K562 (cell line): ENCODE data around the gene ERICH6. TPM values are rescaled to one million over a fixed set of nuclear protein-coding genes. Genes with fewer than 3 reads are reported as not detected.

ENCODE experiments used
- CREM ChIP-seq: IDR thresholded peaks from 2 replicates; pipeline ENCODE4 v1.6.1; 2014; ENCODE audit warnings: antibody characterized with exemption, low read depth
- DACH1 ChIP-seq: fragments of 450-650 bp; IDR thresholded peaks from 2 replicates; pipeline ENCODE4 v1.6.1; 2018; ENCODE audit not compliant: partially characterized antibody
- DMBX1 ChIP-seq: fragments of 250-450 bp; sonication (Bioruptor Pico); IDR thresholded peaks from 2 replicates; pipeline ENCODE4 v1.8.0; 2022; ENCODE audit warnings: inconsistent platforms, mild to moderate bottlenecking, moderate library complexity, borderline replicate concordance
- DNMT1 ChIP-seq: fragments of 450-650 bp; IDR thresholded peaks from 2 replicates; pipeline ENCODE4 v1.6.1; 2016; ENCODE audit warnings: antibody characterized with exemption, mild to moderate bottlenecking
- FOXJ2 ChIP-seq: fragments of 200-800 bp; sonication (Bioruptor generic); IDR thresholded peaks from 2 replicates; pipeline ENCODE4 v1.6.1; 2016; ENCODE audit warnings: missing genetic modification characterization, missing compliant biosample characterization
- HDGF ChIP-seq: fragments of 450-650 bp; IDR thresholded peaks from 2 replicates; pipeline ENCODE4 v1.6.1; 2016
- KDM5B ChIP-seq: fragments of 200-600 bp; sonication (generic); IDR thresholded peaks from 2 replicates; pipeline ENCODE4 v1.6.1; 2012; ENCODE audit warnings: low read depth, mild to moderate bottlenecking, moderate library complexity, low read length, control low read depth, inconsistent platforms; ENCODE audit not compliant: insufficient replicate concordance
- MEF2A ChIP-seq: IDR thresholded peaks from 2 replicates; pipeline ENCODE4 v1.6.1; 2011; ENCODE audit warnings: low read depth, mild to moderate bottlenecking, low read length, moderate library complexity; ENCODE audit not compliant: control insufficient read depth
- MYBL2 ChIP-seq, 2 experiments: fragments of 450-650 bp in 1 of 2; sonication (generic) in 1 of 2; formaldehyde crosslinking in 1 of 2; IDR thresholded peaks; 2 replicates each; pipeline versions ENCODE4 v1.6.1 to v1.8.1; 2017 to 2022; ENCODE audit warnings: borderline replicate concordance in 1 of 2, inconsistent platforms in 1 of 2, low read depth in 1 of 2, mild to moderate bottlenecking in 1 of 2, missing genetic modification reagents in 1 of 2, moderate library complexity in 1 of 2
- NFE2L1 ChIP-seq: fragments of 450-650 bp; IDR thresholded peaks from 2 replicates; pipeline ENCODE4 v1.6.1; 2016; ENCODE audit warnings: missing genetic modification characterization, low read depth, mild to moderate bottlenecking, missing compliant biosample characterization, moderate library complexity, borderline replicate concordance
- NR3C1 ChIP-seq: sonication (generic); formaldehyde crosslinking; IDR thresholded peaks from 2 replicates; pipeline ENCODE4 v1.8.1; 2022; ENCODE audit warnings: missing genetic modification reagents
- PCBP1 ChIP-seq: fragments of 200-400 bp; formaldehyde crosslinking; IDR thresholded peaks from 2 replicates; pipeline ENCODE4 v1.6.1; 2018; ENCODE audit warnings: mild to moderate bottlenecking, low read depth, low read length; ENCODE audit not compliant: poor library complexity, severe bottlenecking
- PHF8 ChIP-seq: fragments of 200-600 bp; sonication (generic); IDR thresholded peaks from 2 replicates; pipeline ENCODE4 v1.6.1; 2012; ENCODE audit warnings: mixed run types, mild to moderate bottlenecking, inconsistent platforms, low read length, moderate library complexity, borderline replicate concordance
- SRF ChIP-seq, 2 experiments: fragments of 250-450, 450-650 bp in 1 of 2; sonication (Bioruptor Pico) in 1 of 2; sonication (generic) in 1 of 2; formaldehyde crosslinking; IDR thresholded peaks; 2 replicates each; pipeline versions ENCODE4 v1.5.0 to v1.5.1; 2020 to 2022; ENCODE audit warnings: mild to moderate bottlenecking in 1 of 2, missing genetic modification reagents in 1 of 2
- TCF15 ChIP-seq: fragments of 250-450 bp; sonication (Bioruptor Pico); IDR thresholded peaks from 2 replicates; pipeline ENCODE4 v1.8.0; 2022; ENCODE audit warnings: moderate library complexity, mild to moderate bottlenecking, inconsistent platforms
- XRCC3 ChIP-seq: fragments of 450-650 bp; IDR thresholded peaks from 2 replicates; pipeline ENCODE4 v1.6.1; 2017; ENCODE audit warnings: mild to moderate bottlenecking, moderate library complexity
- ZHX1 ChIP-seq: fragments of 150-350 bp; conservative IDR thresholded peaks from 2 replicates; pipeline ENCODE4 v1.6.1; 2014; ENCODE audit warnings: low read length
- ZNF316 ChIP-seq: fragments of 450-650 bp; IDR thresholded peaks from 2 replicates; pipeline ENCODE4 v1.6.1; 2016
- ZNF766 ChIP-seq: fragments of 200-800 bp; sonication (Bioruptor generic); conservative IDR thresholded peaks from 2 replicates; pipeline ENCODE4 v1.6.1; 2016; ENCODE audit warnings: missing genetic modification characterization, missing compliant biosample characterization
- polyA plus RNA-seq, 8 experiments: library from polyadenylated mRNA; depleted of rRNA in 4 of 8; stranded (reverse) in 5 of 8; unstranded in 3 of 8; fragments of >200 nt; fragmentation: Nextera tagmentation in 2 of 8; fragmentation: Illumina TruSeq in 1 of 8; extraction: Ambion mirVana in 2 of 8; extraction: Trizol in 1 of 8; gene quantifications; 2 replicates each; pipeline versions ENCODE4 v1.2.1 to v1.2.3, GENCODE V29; 2011 to 2014; ENCODE audit warnings: inconsistent platforms in 1 of 8, missing spikeins in 1 of 8
- total RNA-seq, 7 experiments: library from RNA; depleted of rRNA in 6 of 7; stranded (reverse); fragments of >200 nt in 6 of 7; fragmentation: Illumina TruSeq in 2 of 7; extraction: Trizol in 2 of 7; gene quantifications; 2 replicates each; pipeline versions ENCODE4 v1.2.1 to v1.2.3, GENCODE V29; 2011 to 2021; ENCODE audit warnings: low replicate concordance in 1 of 7
- TF ChIP-seq, protein P1 (sequence below), 2 experiments: fragments of 450-650 bp; conservative IDR thresholded peaks; 2 replicates each; pipeline ENCODE4 v1.6.1; 2017; ENCODE audit warnings: mild to moderate bottlenecking in 2 of 2, moderate library complexity in 2 of 2
- TF ChIP-seq, protein P2 (sequence below), 2 experiments: fragments of 250-450 bp in 1 of 2; fragments of 450-650 bp in 1 of 2; sonication (Bioruptor Pico) in 1 of 2; IDR thresholded peaks; 2 replicates each; pipeline versions ENCODE4 v1.6.1 to v1.8.0; 2016 to 2021; ENCODE audit warnings: mild to moderate bottlenecking in 2 of 2, moderate library complexity in 2 of 2, missing compliant biosample characterization in 1 of 2, missing genetic modification characterization in 1 of 2

Gene ERICH6
- total and polyA plus RNA-seq, 9 of the 15 experiments (the other 6 are each of a cell fraction or from before 2014, with no cell fraction given): not detected

DNA sequence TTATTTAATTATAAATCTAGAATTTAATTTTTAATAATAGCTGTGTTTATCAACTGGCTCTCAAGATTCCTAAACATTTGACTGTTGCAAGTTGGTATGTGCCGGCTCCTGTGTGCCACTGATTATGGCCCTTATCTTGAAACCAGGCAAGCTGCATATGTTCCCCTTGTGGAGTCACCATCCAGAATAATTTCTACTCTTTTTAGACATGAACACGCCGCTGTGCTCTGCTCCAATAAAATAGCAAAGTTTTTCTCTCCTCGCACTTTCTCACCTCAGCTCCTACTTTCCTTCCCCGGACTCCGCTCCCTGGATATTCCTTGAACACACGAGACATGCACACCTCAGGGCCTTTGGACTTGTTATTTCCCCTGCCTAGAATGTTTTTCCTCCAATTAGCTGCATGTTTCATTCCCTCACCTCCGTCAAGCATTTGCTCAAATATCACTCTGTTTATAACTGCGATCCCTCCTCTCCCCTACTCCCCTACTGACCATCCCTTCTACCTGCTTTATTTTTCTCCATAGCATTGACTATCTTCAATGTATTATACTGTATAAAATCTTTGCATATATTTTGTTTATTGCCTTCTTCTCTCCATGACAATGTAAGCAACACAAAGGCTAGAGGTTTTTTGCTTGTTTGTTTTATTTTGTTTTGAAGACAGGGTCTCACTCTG, 26.1 kb upstream of the ERICH6 start (continued):
- no peak for TF ChIP-seq MYBL2 (IDR thresholded peaks at IDR 0.05; ENCODE audit: low read depth)
- TF ChIP-seq MYBL2 (CRISPR knock-in tag; IDR thresholded peaks at IDR 0.05; ENCODE audit: borderline replicate concordance): no peak
- no peak; the same call in 1 of the 2 replicates for TF ChIP-seq DNMT1
- no peak for TF ChIP-seq FOXJ2 (tag)
- no peak for TF ChIP-seq ZHX1
- TF ChIP-seq, protein P1, sequence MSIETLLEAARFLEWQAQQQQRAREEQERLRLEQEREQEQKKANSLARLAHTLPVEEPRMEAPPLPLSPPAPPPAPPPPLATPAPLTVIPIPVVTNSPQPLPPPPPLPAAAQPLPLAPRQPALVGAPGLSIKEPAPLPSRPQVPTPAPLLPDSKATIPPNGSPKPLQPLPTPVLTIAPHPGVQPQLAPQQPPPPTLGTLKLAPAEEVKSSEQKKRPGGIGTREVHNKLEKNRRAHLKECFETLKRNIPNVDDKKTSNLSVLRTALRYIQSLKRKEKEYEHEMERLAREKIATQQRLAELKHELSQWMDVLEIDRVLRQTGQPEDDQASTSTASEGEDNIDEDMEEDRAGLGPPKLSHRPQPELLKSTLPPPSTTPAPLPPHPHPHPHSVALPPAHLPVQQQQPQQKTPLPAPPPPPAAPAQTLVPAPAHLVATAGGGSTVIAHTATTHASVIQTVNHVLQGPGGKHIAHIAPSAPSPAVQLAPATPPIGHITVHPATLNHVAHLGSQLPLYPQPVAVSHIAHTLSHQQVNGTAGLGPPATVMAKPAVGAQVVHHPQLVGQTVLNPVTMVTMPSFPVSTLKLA (conservative IDR thresholded peaks at IDR 0.05): peak; percentile 33 to 58; a peak in 2 of 4 replicates
- TF ChIP-seq ZNF766: no peak; the same call in 1 of the 2 replicates
- no peak for TF ChIP-seq ZNF316
- TF ChIP-seq, protein P2, sequence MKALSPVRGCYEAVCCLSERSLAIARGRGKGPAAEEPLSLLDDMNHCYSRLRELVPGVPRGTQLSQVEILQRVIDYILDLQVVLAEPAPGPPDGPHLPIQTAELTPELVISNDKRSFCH (CRISPR knock-in tag; IDR thresholded peaks at IDR 0.05): no peak
- TF ChIP-seq, protein P2 (tag; IDR thresholded peaks at IDR 0.05): no peak
- TF ChIP-seq NR3C1: no peak
- no peak for TF ChIP-seq TCF15 (CRISPR knock-in tag)
- peak; percentile 74; the same call in 1 of the 2 replicates for TF ChIP-seq MEF2A
- TF ChIP-seq SRF (CRISPR knock-in tag; IDR thresholded peaks at IDR 0.05): no peak
- peak; percentile 28; the same call in 1 of the 2 replicates for TF ChIP-seq DMBX1 (CRISPR knock-in tag)
- TF ChIP-seq XRCC3: no peak
- TF ChIP-seq NFE2L1 (tag): no peak
- no peak for TF ChIP-seq DACH1
- TF ChIP-seq PCBP1: no peak
- TF ChIP-seq KDM5B: no peak
- TF ChIP-seq HDGF: peak; percentile 77; the same call in 1 of the 2 replicates
- no peak for TF ChIP-seq PHF8
- TF ChIP-seq CREM: peak; percentile 61
